ENCODE data around the gene EFCAB8.

GRCh38 chr20:32885185-32885584 lies 26.5 kb downstream of the EFCAB8 start:
- no peak for TF ChIP-seq EZH2 (IDR thresholded peaks at IDR 0.05; ENCODE audit: borderline replicate concordance, low read length)
- TF ChIP-seq CTCF (IDR thresholded peaks at IDR 0.05; ENCODE audit: low read length): no peak
